Aorta (tissue), 5 donors: ENCODE results near the gene FNIP1. TPM values are rescaled to one million over a fixed set of nuclear protein-coding genes. Genes with fewer than 3 reads are reported as not detected.
"Not testable (repeated sequence)": the region's sequence is repeated elsewhere in the genome, so short reads cannot be mapped to it uniquely, and the experiment has no call there.

Experiments
- ATAC-seq: fragments of 200-7000 bp; cut with Tn5 transposase; one replicate; pipeline ENCODE4 v1.9.1; 2022; ENCODE audit warnings: moderate library complexity; ENCODE audit not compliant: low FRiP score
- DNase-seq, 2 donors: peaks; one replicate each; pipeline ENCODE4 v3.0.0-alpha.2; 2020
- H3K27ac ChIP-seq, 2 donors: one replicate each; pipeline ENCODE4 v1.5.1; 2013; ENCODE audit warnings: low read length in 2 of 2, mild to moderate bottlenecking in 2 of 2, moderate library complexity in 2 of 2, control low read depth in 1 of 2, inconsistent platforms in 1 of 2, low read depth in 1 of 2
- H3K27me3 ChIP-seq, 2 donors: one replicate each; pipeline ENCODE4 v1.6.1; 2013; ENCODE audit warnings: control low read depth in 1 of 2, low read length in 1 of 2, mild to moderate bottlenecking in 1 of 2, moderate library complexity in 1 of 2; ENCODE audit not compliant: insufficient read depth in 2 of 2, control insufficient read depth in 1 of 2
- H3K36me3 ChIP-seq, 2 donors: one replicate each; pipeline ENCODE4 v1.6.1; 2013; ENCODE audit warnings: control low read depth in 1 of 2, low read length in 1 of 2, mild to moderate bottlenecking in 1 of 2; ENCODE audit not compliant: insufficient read depth in 2 of 2, control insufficient read depth in 1 of 2
- H3K4me1 ChIP-seq, 2 donors: one replicate each; pipeline ENCODE4 v1.6.1; 2013; ENCODE audit warnings: low read length in 2 of 2, control low read depth in 1 of 2, mild to moderate bottlenecking in 1 of 2, moderate library complexity in 1 of 2; ENCODE audit not compliant: insufficient read depth in 2 of 2, control insufficient read depth in 1 of 2
- H3K4me3 ChIP-seq, 2 donors: one replicate each; pipeline ENCODE4 v1.5.1; 2013; ENCODE audit warnings: low read length in 2 of 2, control low read depth in 1 of 2, mild to moderate bottlenecking in 1 of 2
- H3K9me3 ChIP-seq: one replicate; pipeline ENCODE4 v1.6.1; 2013; ENCODE audit warnings: mild to moderate bottlenecking, low read length; ENCODE audit not compliant: control insufficient read depth
- WGBS, 2 donors: extraction: QIAGEN DNeasy Blood & Tissue Kit; methylation state at CpG; one replicate each; pipeline ENCODE4 v1.1.7; 2013; 5-methylcytosine and 5-hydroxymethylcytosine counted together
- intact Hi-C, 2 donors: fragments of 100-400 bp; cut with DNase I; formaldehyde crosslinking; loops; one replicate each; pipeline versions ENCODE4 v1.14.2 to v1.15.0; 2022
- long read RNA-seq, 2 donors: library from polyadenylated mRNA; unstranded; transcript quantifications; one replicate each; pipeline ENCODE4 v2.0.0, GENCODE V29; 2020 to 2021
- polyA plus RNA-seq, 2 donors: library from polyadenylated mRNA; stranded (reverse); fragments of 200-250 nt; gene quantifications; one replicate each; pipeline ENCODE4 v1.2.3, GENCODE V29; 2013
- total RNA-seq, 2 donors: library from RNA; stranded (reverse); fragmentation: NEBNext Ultra II Directional; extraction: Animal tissue kit (Norgen Biotek cat#: 25700); gene quantifications; one replicate each; pipeline ENCODE4 v1.2.1, GENCODE V29; 2021
- donor health status: healthy with polysubstance abuse.
- donor health status: Bipolar disorder and iron deficiency.
- donor health status: DM: no; HTN: no; CAD: no.
- donor health status: DM: no; HTN: no; CAD: no.
- donor health status: DM: yes; HTN: yes; CAD: no.

The FNIP1 gene
- 10 to 100 TPM; 43.2 to 50.0 TPM for total RNA-seq
- 1 to 10 TPM; 4.0 to 5.9 TPM for polyA plus RNA-seq
- long read RNA-seq, donor 1, transcript FNIP1-206 (1 exons, 1,373 nt) = major isoform, 6 of 37 reads
- long read RNA-seq, donor 1, partial matches to known transcripts = 10 of 37 reads
- long read RNA-seq, donor 1, other reads (novel, unspliced or antisense) = 21 of 37 reads
- long read RNA-seq, donor 2, full-length matches to known transcripts = 8 of 23 reads
- long read RNA-seq, donor 2, partial matches to known transcripts = 6 of 23 reads
- long read RNA-seq, donor 2, other reads (novel, unspliced or antisense) = 9 of 23 reads

GRCh38 chr5:131796793-131797693 is at the start of gene FNIP1:
FNIP1 (minus strand) TSS chr5:131797017; CDS start chr5:131796921, 96 bp downstream.
- Histone ChIP-seq H3K27ac (peak within 1 kb of the TSS; percentile 84), H3K4me1 (peaks cover 0 to 4% of the 10 kb centered on the region in 2 donors), H3K4me3 (peak within 1 kb of the TSS; percentile 69 to 97), H3K27me3 (no peaks in the 10 kb centered on the region), H3K36me3 (no peaks in the 10 kb centered on the region), H3K9me3 (no peaks in the 10 kb centered on the region)
- peak; percentile 100 for DNase-seq
- 0% methylated on average over 73 to 79 of the region's 79 CpGs for WGBS, 2 donors
- peak; percentile 100 for ATAC-seq
- intact Hi-C loops = loop anchor here (1.0 to 5.0 kb wide), 3 partner anchors 160 to 210 kb away; partner anchors contain the start of gene RAPGEF6 (in 2 of the 2)

GRCh38 chr5:131846536-131846935 is 49.7 kb upstream of the FNIP1 start:
- Histone ChIP-seq H3K27me3 (no peaks in the 10 kb centered on the region), H3K27ac (no peak overlapping the region), H3K9me3 (peaks cover 6% of the 10 kb centered on the region), H3K4me3 (no peak overlapping the region), H3K36me3 (no peaks in the 10 kb centered on the region), H3K4me1 (no peaks in the 10 kb centered on the region)
- no peak for ATAC-seq
- intact Hi-C loops = no loop called here
- WGBS, 2 donors = 51 to 67% methylated on average over 1 of the region's 1 CpG
- DNase-seq = no peak

GRCh38 chr5:131845828-131846227 is 49.0 kb upstream of the FNIP1 start:
- DNase-seq = no peak
- H3K27ac ChIP-seq = no peak overlapping the region
- no peak for ATAC-seq
- peaks cover 6% of the 10 kb centered on the region for H3K9me3 ChIP-seq
- no peak overlapping the region for H3K4me3 ChIP-seq
- no peaks in the 10 kb centered on the region for H3K27me3 ChIP-seq
- no peaks in the 10 kb centered on the region for H3K36me3 ChIP-seq
- intact Hi-C loops = no loop called here
- H3K4me1 ChIP-seq = no peaks in the 10 kb centered on the region

GRCh38 chr5:131842971-131843370 is 46.2 kb upstream of the FNIP1 start:
- H3K4me1 ChIP-seq, H3K36me3 ChIP-seq, H3K9me3 ChIP-seq, intact Hi-C loops, H3K27ac ChIP-seq, DNase-seq, ATAC-seq, H3K27me3 ChIP-seq, H3K4me3 ChIP-seq: not testable (repeated sequence)
- WGBS, 2 donors = 88 to 91% methylated on average over 1 of the region's 1 CpG

GRCh38 chr5:131832702-131833101 is 35.9 kb upstream of the FNIP1 start:
- H3K4me1 ChIP-seq, ATAC-seq, H3K4me3 ChIP-seq, H3K9me3 ChIP-seq, H3K27ac ChIP-seq, DNase-seq, H3K36me3 ChIP-seq, H3K27me3 ChIP-seq: not testable (repeated sequence)
- intact Hi-C loops = loop anchor here in 1 of 2 donors (10.0 kb wide), 1 partner anchor 162 kb away; no protein-coding TSS in a partner anchor
- WGBS, 2 donors = 86 to 95% methylated on average over 2 of the region's 2 CpGs

- no peaks in the 10 kb centered on the region for H3K36me3 ChIP-seq
- H3K4me1 ChIP-seq = no peaks in the 10 kb centered on the region
- H3K27ac ChIP-seq = no peak overlapping the region
- no peaks in the 10 kb centered on the region for H3K27me3 ChIP-seq
- ATAC-seq (no peak), DNase-seq (no peak)
- H3K4me3 ChIP-seq = no peak overlapping the region
- intact Hi-C loops = no loop called here
- H3K9me3 ChIP-seq = peaks cover 5% of the 10 kb centered on the region
- 75% methylated on average over 2 of the region's 2 CpGs for WGBS, 2 donors
Observed at GRCh38 chr5:131825404-131826013, 28.7 kb upstream of the FNIP1 start.

- intact Hi-C loops = no loop called here
- no peak for DNase-seq
- no peaks in the 10 kb centered on the region for H3K36me3 ChIP-seq
- no peaks in the 10 kb centered on the region for H3K4me1 ChIP-seq
- no peaks in the 10 kb centered on the region for H3K27me3 ChIP-seq
- WGBS, 2 donors = 90 to 100% methylated on average over 1 of the region's 1 CpG
- H3K27ac ChIP-seq = no peak overlapping the region
- H3K9me3 ChIP-seq = peaks cover 5% of the 10 kb centered on the region
- no peak for ATAC-seq
- no peak overlapping the region for H3K4me3 ChIP-seq
Observed at GRCh38 chr5:131824631-131825030, 27.8 kb upstream of the FNIP1 start.

- no peaks in the 10 kb centered on the region for H3K36me3 ChIP-seq
- 8 to 22% methylated on average over 1 of the region's 1 CpG for WGBS, 2 donors
- H3K4me3 ChIP-seq = no peak overlapping the region
- H3K27me3 ChIP-seq = no peaks in the 10 kb centered on the region
- intact Hi-C loops = no loop called here
- DNase-seq = no peak
- H3K4me1 ChIP-seq = no peaks in the 10 kb centered on the region
- peaks cover 5% of the 10 kb centered on the region for H3K9me3 ChIP-seq
- no peak for ATAC-seq
- no peak overlapping the region for H3K27ac ChIP-seq
Observed at GRCh38 chr5:131821221-131821620, 24.4 kb upstream of the FNIP1 start.
